A673 (cell line): ENCODE data around the gene WDR38. TPM values are rescaled to one million over a fixed set of nuclear protein-coding genes. Genes with fewer than 3 reads are reported as not detected.

Source experiments
- BruUV-seq: library from RNA; stranded (reverse); fragments of 400-500 nt; replicated peaks from 2 replicates; lab custom pipeline; 2021; lab: Mats Ljungman, UMichigan
- CTCF ChIA-PET: fragments of 300-600 bp; sonication (Branson Sonifier 250); formaldehyde crosslinking; loops from one replicate; lab custom pipeline; 2022; ENCODE audit warnings: antibody characterized with exemption; lab: Charles Lee
- POLR2A ChIA-PET: fragments of 300-600 bp; sonication (Branson Sonifier 250); formaldehyde crosslinking; loops from one replicate; lab custom pipeline; 2022; ENCODE audit warnings: antibody characterized with exemption; ENCODE audit not compliant: low non-redundant PET; lab: Charles Lee
- DNase-seq: peaks from one replicate; pipeline ENCODE4 v3.0.0-alpha.2; 2015; ENCODE audit warnings: low spot score
- H3K27ac ChIP-seq: fragments of 200-600 bp; sonication (generic); 2 replicates; pipeline ENCODE4 v1.5.1; 2016; ENCODE audit warnings: mixed run types, low read depth, mild to moderate bottlenecking, mixed read lengths, antibody characterized with exemption, low read length; ENCODE audit not compliant: poor library complexity, severe bottlenecking
- H3K27me3 ChIP-seq: fragments of 200-600 bp; sonication (generic); replicated peaks from 2 replicates; pipeline ENCODE4 v1.6.1; 2017; ENCODE audit warnings: mixed run types, low read depth, mild to moderate bottlenecking, mixed read lengths, antibody characterized with exemption, low read length; ENCODE audit not compliant: insufficient read depth, poor library complexity
- H3K36me3 ChIP-seq: fragments of 200-600 bp; sonication (generic); 2 replicates; pipeline ENCODE4 v1.6.1; 2016; ENCODE audit warnings: mixed run types, mild to moderate bottlenecking, mixed read lengths, antibody characterized with exemption, low read length; ENCODE audit not compliant: insufficient read depth, poor library complexity, severe bottlenecking
- H3K4me1 ChIP-seq: fragments of 200-600 bp; sonication (generic); 2 replicates; pipeline ENCODE4 v1.6.1; 2017; ENCODE audit warnings: mixed run types, mild to moderate bottlenecking, mixed read lengths, antibody characterized with exemption, low read length; ENCODE audit not compliant: insufficient read depth, poor library complexity, severe bottlenecking
- H3K4me3 ChIP-seq: fragments of 200-600 bp; sonication (generic); 2 replicates; pipeline ENCODE4 v1.5.1; 2016; ENCODE audit warnings: low read depth, mixed run types, mild to moderate bottlenecking, mixed read lengths, low read length; ENCODE audit not compliant: poor library complexity, severe bottlenecking
- H3K9me3 ChIP-seq: fragments of 200-600 bp; sonication (generic); 2 replicates; pipeline ENCODE4 v1.6.1; 2016; ENCODE audit warnings: mixed run types, low read depth, mild to moderate bottlenecking, mixed read lengths, antibody characterized with exemption, low read length; ENCODE audit not compliant: poor library complexity, severe bottlenecking
- EZH2 ChIP-seq: fragments of 200-600 bp; sonication (generic); IDR thresholded peaks from 2 replicates; pipeline ENCODE4 v1.6.1; 2017; ENCODE audit warnings: borderline replicate concordance, low read depth, mild to moderate bottlenecking, mixed read lengths, antibody characterized with exemption, low read length; ENCODE audit not compliant: poor library complexity, severe bottlenecking
- intact Hi-C: fragments of 100-400 bp; cut with micrococcal nuclease; formaldehyde crosslinking; loops from one replicate; pipeline ENCODE4 v1.10.0; 2022; ENCODE audit not compliant: unreplicated experiment
- total RNA-seq: library from RNA; stranded (reverse); gene quantifications from 2 replicates; pipeline ENCODE4 v1.2.3, GENCODE V29; 2021
- TF ChIP-seq, protein P1 (sequence below): fragments of 300-800, 200-600 bp; sonication (generic); conservative IDR thresholded peaks from 2 replicates; pipeline ENCODE4 v1.5.1; 2017; ENCODE audit warnings: low read depth, mild to moderate bottlenecking, antibody characterized with exemption, low read length, moderate library complexity, mixed read lengths

Gene WDR38
- total RNA-seq, 1 experiment from 2014 or later = not detected

DNA sequence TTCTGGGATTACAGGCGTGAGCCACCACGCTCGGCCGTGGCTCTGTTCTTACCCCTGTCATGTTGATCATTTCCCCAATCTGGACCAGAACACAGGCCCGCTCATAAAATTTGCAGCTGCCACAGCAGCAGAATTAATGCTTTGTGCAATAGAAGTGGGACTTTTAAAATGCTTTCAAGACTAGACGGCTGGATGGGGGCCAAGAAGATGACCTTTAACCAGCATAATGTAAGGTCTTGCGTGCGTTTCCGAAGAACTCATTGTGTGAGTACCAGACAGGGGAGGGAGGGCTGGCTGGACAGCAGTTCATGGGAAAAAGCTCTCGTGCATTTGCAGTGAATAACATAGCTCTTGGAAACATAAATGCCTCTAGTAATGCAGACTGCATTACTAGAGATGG lies 3.5 kb upstream of the WDR38 start:
- POLR2A ChIA-PET = no interaction called here
- Histone ChIP-seq H3K36me3 (no peaks in the 10 kb centered on the region), H3K27me3 (no peaks in the 10 kb centered on the region), H3K9me3 (no peaks in the 10 kb centered on the region), H3K4me1 (peaks cover 6% of the 10 kb centered on the region), H3K27ac (no peak overlapping the region), H3K4me3 (no peak overlapping the region)
- CTCF ChIA-PET = interaction anchor here (0.8 kb wide), 1 partner anchor 70 kb away, joined by 3 read pairs; no protein-coding TSS in a partner anchor
- no peak for DNase-seq
- no TSS peak for BruUV-seq
- TF ChIP-seq, protein P1, sequence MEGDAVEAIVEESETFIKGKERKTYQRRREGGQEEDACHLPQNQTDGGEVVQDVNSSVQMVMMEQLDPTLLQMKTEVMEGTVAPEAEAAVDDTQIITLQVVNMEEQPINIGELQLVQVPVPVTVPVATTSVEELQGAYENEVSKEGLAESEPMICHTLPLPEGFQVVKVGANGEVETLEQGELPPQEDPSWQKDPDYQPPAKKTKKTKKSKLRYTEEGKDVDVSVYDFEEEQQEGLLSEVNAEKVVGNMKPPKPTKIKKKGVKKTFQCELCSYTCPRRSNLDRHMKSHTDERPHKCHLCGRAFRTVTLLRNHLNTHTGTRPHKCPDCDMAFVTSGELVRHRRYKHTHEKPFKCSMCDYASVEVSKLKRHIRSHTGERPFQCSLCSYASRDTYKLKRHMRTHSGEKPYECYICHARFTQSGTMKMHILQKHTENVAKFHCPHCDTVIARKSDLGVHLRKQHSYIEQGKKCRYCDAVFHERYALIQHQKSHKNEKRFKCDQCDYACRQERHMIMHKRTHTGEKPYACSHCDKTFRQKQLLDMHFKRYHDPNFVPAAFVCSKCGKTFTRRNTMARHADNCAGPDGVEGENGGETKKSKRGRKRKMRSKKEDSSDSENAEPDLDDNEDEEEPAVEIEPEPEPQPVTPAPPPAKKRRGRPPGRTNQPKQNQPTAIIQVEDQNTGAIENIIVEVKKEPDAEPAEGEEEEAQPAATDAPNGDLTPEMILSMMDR = no peak
- TF ChIP-seq EZH2 = no peak
- intact Hi-C loops = loop anchor here (5.0 to 10.0 kb wide), 4 partner anchors 232 to 525 kb away; partner anchors contain the start of genes PSMB7 and SCAI

- ChIA-PET POLR2A (no interaction called here), CTCF (interaction anchor here (0.8 to 3.0 kb wide), 11 partner anchors 10 to 300 kb away, joined by 3 to 58 read pairs (median 4); partner anchors contain the start of gene NR6A1)
- H3K4me1 ChIP-seq = peaks cover 6% of the 10 kb centered on the region
- TF ChIP-seq, protein P1 = no peak
- TF ChIP-seq EZH2 = no peak
- H3K27me3 ChIP-seq = no peaks in the 10 kb centered on the region
- BruUV-seq = no TSS peak
- H3K4me3 ChIP-seq = peak overlapping the region; percentile 44
- intact Hi-C loops = loop anchor here (5.0 to 10.0 kb wide), 4 partner anchors 235 to 523 kb away; partner anchors contain the start of genes PSMB7 and SCAI
- no peaks in the 10 kb centered on the region for H3K9me3 ChIP-seq
- peaks cover 8% of the 10 kb centered on the region for H3K36me3 ChIP-seq
- H3K27ac ChIP-seq = no peak overlapping the region
- DNase-seq = no peak
Measured at GRCh38 chr9:124852121-124852828, 985 bp upstream of the WDR38 start.

- TF ChIP-seq EZH2 = no peak
- TF ChIP-seq, protein P1 = no peak
- H3K27ac ChIP-seq = no peak overlapping the region
- H3K4me1 ChIP-seq = peaks cover 6% of the 10 kb centered on the region
- BruUV-seq = no TSS peak
- H3K4me3 ChIP-seq = peak overlapping the region; percentile 44
- CTCF ChIA-PET = interaction anchor here (0.6 to 3.0 kb wide), 12 partner anchors 14 to 1631 kb away, joined by 3 to 58 read pairs (median 3); partner anchors contain the start of genes NR6A1 and OLFML2A
- no peaks in the 10 kb centered on the region for H3K9me3 ChIP-seq
- H3K27me3 ChIP-seq = no peaks in the 10 kb centered on the region
- peaks cover 22% of the 10 kb centered on the region for H3K36me3 ChIP-seq
- DNase-seq = no peak
- POLR2A ChIA-PET = no interaction called here
- intact Hi-C loops = loop anchor here (1.0 to 10.0 kb wide), 5 partner anchors 79 to 521 kb away; partner anchors contain the start of genes PSMB7 and SCAI
Measured at GRCh38 chr9:124853605-124854143, 414 bp downstream of the WDR38 start.
